Activated CD8-positive, alpha-beta memory T cell treated with anti-CD3 and anti-CD28 coated beads for 48 hours (primary cell): ENCODE results near the gene KIAA1549.

ENCODE experiments used
- DNase-seq, 3 experiments: peaks; one replicate each; pipeline ENCODE4 v3.0.0-alpha.2; 2020; ENCODE audit warnings: low read depth in 2 of 3, low spot score in 2 of 3

KIAA1549 gene

DNA sequence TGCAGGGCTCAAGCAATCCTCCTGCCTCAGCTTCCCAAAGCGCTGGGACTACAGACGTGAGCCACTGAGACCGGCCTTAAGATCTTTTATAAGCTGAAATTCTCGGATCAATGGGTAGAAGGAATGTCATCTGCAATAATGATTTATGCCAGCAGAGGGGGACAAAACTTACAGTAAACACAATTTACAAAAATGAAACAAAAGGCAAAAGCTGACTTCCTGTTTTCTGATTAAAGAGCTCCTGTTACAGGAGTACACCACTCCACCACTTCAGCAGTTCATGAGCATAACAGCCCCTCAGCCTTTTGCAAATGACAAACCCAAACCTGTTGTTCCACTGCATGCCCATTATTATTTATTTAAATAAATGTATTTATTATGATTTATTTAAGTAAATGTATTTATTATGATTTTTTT is 94.7 kb downstream of the KIAA1549 start:
- peak in 1 of 3 experiments; percentile 20 for DNase-seq

DNA sequence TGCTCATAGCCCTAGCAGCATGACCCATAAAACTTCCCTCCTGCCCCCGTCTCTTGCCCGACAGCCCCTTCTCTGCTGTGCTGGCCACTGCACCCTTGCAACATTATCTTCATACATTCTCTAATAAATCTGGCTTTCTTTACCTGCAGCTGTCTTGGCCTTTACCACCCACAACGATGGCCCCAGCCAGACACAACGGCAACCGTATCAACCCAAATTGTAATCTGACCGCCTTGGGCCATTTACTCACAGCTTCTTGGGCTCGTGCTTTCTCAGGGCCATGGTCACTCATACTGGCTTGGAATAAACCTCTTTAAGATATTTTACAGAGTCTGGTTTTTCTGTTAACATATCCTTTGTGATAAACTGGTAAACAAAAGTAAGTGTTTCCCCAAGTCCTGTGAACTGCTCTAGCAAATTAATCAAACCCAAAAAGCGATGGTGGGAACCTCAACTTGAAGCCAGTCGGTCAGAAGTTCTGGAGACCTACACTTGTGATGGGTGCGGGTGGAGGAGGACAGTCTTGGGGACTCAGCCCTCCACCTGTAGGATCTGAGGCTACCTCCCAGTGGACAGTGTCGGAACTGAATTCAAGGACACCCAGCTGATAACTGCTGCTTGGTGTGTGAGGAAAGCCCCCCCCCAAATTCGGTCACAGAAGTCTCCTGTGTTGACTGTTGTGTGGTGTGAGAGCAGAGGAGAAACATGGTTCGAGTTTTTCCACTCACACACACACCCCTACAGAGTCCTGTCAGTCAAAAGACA is 95.6 kb downstream of the KIAA1549 start:
- no peak for DNase-seq

DNA sequence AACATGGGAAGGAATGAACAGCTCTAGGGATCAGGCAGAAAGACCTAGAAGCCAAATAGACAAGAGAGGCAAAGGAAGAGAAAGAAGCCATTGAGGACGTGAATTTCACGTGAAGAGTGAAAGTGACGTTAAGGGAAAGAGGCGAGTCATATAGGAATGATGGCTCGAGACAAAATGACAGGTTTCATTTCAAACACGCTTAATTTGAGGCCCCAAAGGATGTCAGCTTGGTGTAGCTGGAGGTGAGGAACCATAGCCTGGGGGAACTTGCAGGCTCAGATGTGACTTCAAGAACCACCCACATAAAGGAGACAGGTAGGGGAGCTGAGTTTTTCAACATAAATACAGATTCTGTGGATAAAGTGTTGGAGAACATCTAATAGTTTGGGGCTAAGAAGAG is 98.9 kb downstream of the KIAA1549 start:
- DNase-seq = no peak

DNA sequence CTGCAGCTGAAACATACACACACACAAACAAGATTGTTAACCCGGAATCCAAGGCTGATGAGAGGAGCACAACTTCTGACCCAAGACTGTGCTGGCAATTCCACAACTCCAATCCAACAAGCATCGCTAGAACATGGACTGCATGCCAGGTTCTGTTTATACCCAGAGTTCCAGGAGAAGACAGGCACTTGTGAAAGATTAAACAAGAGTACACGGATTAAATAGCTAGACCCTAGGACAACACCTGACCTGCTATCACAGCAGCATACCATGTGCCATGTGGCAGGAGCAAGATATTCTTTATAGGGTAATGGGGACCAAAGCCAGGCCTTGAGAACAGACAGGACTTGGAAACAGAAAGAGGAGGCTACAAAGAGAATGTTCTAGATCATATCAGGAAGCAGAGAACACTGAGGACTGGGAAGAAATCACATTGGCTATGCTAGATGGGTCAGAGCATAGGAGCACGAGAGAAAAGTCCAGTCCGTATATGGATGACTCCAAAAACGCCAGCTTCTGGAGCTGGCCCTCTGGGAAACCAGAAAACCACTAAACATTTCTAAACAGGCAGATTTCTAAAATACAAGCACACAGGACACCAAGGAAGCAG is 99.5 kb downstream of the KIAA1549 start:
- DNase-seq = no peak

DNA sequence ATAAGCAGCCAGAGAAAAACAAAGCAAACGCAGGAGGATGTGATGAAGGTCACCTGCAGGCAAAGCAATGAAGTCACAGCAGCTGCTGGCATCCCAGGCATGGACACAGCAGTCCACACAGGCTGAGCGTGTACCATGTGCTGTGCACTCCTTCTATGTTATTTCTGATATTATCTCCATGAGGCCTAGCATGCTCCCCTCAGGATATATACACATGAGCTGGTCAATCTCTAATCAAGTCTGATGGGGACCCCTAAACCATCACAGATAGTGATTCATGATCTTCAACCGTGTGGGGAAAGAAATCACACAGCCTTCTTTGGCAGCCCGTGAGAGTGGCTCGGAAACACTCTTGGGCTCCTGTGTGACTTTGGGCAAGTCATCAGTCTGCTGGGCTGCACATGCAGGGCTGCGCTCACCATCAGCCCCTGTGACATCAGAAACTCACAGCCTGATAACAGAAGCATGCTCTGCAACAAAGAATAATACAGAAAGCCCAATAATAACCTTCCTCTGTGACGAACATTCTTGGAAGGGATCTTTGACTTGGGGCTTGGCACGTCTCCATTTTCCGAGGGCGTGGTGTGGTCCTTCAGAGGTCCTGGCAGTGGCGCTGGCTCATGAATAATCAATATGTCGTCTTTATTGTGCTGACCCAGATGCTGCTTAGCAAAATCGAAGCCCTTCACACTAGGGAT is 100.2 kb downstream of the KIAA1549 start:
- DNase-seq = no peak

DNA sequence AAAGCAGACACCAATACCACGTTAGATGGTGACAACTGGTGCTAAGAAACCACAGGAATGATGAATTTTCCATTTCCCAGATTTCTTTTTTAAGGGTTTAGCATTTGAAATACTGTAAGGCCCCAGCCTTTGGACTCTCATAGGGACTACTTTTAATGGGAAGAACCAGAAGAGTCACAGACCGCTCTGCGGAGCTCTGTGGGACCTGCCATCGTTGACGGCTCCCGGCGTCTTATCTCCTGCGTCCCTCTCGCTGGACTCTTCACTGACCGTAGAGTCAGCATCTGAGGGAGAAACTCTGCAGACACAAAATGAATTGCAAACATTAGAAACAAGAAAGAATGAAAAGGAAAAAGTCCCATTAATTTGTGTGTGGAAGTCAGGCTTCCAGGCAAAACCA is 101.8 kb downstream of the KIAA1549 start:
- no peak for DNase-seq

DNA sequence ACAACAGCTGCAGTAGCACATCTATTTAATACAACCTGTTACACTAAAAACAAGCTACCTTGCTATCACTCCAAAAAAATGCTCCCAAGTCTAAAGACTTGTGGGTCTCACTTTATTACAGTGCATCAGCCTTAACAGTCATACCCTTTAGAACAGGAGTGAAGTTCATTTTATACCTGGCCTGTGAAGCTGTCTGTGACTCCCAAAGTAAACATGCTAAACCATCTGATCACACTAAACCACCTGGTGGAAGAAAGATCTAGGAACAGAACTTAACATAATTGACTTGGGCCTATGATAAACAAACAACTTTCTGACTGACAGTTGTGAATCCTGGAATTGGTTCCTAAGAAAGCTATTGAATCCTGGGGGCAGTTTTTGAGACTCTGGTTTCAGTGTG is 102.3 kb downstream of the KIAA1549 start:
- DNase-seq = no peak

DNA sequence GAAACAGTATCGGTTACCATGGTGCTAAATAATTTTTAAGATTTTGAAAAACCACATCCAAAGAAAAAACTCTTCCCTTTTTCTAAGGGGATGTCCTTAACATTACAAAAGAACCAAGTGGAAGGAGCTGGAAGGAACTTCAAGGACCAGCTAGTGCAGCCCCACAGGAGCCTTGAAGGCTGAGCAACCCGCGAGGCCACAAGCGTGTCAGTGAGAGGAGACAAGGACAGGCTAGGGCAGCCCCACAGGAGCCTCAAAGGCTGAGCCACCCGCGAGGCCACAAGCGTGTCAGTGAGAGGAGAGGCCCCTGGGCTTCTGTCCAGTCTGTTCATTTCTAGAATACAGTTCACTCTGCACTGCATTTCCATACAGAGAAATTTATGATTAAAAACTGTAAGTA is 103.1 kb downstream of the KIAA1549 start:
- DNase-seq = no peak

DNA sequence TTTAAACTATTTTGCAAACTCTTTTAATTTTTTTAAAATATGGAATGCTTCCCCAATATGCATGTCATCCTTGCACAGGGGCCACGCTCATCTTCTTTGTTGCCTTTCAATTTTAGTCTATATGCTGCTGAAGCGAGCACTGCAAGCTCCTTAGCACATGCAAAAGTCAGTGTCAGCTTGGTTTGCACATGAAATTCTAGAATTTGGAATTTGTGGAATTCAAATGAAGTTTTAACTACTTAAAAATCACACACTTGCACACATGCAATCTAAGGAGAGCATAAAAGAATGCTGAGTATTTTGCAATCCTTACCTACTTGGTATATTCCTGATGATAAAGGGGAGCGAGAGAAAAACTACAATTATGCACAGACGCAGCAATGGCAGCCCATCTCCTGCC is 104.9 kb downstream of the KIAA1549 start:
- no peak for DNase-seq

DNA sequence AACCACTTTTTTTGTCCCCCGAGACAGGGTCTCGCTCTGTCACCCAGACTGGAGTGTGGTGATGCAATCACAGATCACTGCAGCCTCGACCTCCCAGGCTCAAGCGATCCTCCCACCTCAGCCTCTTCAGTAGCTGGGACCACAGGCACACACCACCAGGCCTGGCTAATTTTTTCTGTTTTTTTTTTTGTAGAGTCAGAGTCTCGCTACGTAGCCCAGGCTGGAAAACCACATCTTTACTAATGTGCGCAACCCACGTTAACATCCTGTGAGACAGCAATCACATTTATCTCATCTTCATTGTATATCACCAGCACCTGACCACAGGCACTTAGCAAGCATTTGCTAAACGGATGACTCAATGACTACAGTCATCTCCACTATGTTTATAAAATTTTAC is 105.4 kb downstream of the KIAA1549 start:
- peak in 2 of 3 experiments; percentile 25 to 29 for DNase-seq

DNA sequence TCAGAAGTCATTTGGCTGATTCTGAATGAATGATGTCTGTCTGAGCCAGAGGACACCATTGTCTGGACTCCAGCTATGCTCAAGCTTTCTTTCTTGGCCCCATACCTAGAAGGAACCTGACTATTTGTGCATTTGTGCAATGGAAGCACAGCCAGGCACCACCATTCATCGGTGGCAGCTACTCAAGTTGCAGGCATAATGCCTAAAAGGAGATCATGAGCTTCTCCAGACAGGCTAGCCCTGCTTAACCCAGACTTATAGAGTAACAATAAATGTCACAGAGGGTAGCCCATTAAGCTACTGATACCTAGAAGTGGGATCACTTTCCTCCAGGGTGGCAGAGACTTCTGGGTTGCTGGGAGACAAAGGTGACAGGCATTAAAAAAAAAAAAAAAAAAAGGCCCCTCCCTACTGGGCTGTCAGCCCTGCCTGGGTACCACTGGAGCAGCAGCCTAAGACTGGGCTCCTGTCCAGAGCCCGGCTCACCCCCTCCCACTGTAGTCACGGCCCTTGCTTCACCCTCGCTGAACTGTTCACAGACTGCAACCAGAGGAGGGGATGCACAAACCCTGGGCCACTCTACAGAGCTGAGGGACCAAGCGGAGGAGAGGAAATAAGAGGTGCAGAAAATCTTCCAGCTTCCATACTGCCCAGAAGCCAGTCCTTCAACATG is 107.8 kb downstream of the KIAA1549 start:
- DNase-seq = no peak

DNA sequence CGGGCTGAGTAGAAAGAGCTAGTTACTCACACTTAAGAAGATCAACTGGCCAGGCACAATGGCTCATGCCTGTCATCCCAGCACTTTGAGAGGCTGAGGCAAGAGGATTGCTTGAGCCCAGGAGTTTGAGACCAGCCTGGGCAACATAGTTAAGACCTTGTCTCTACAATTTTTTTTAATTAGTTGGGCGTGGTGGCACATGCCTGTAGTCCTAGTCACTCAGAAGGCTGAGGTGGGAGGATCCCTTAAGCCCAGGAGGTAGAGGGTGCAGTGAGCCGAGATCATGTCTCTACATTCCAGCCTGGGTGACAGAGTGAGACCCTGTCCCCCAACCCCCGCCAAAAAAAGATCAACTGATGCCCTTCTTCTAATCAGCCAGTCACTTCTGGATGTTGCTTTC is 108.6 kb downstream of the KIAA1549 start:
- no peak for DNase-seq

DNA sequence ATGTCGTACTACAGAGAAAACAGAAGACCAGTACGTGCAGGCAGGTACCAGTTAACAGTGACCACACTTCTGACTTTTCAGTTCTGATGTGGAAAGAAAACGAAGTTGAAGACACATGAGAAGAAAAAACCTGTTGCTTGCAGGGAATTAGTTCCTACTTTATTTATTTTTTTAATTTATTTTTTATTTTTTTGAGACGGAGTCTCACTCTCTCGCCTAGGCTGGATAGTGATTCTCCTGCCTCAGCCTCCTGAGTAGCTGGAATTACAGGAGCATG is 109.4 kb downstream of the KIAA1549 start:
- DNase-seq = no peak

DNA sequence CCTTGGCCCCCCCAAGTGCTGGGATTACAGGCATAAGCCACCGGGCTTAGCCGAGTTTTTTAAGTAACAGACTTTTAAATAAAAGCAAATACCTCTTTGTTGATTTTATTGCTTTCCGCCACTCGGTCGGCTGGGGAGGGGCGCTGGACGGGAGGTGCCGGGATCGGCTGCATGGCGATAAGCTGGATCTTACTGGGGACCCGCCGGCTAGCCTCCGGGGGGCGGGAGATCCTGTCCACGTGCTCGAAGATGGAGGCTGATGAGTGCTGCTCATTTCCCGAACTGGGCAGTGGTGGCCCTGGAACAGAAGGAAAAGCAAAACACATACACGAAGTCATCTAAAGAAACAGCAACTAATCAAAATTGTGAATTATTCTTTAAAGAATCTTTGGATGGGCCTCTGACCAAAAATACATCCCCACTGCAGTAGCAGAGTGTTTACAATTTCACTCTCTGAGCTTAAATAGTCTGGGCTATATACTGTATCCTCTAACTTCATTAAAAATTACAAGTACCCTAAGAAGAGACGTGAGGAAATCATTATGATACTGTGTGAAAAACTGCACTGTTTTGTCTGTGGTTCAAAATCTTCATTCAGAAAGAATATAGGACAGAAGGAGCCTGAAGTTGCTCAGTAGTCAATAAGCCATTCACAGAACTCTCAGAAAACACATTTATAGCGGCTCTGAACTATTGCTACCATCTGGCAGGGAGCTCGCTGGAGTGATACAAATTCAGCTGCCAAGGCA is 110.0 kb downstream of the KIAA1549 start:
- DNase-seq = no peak

DNA sequence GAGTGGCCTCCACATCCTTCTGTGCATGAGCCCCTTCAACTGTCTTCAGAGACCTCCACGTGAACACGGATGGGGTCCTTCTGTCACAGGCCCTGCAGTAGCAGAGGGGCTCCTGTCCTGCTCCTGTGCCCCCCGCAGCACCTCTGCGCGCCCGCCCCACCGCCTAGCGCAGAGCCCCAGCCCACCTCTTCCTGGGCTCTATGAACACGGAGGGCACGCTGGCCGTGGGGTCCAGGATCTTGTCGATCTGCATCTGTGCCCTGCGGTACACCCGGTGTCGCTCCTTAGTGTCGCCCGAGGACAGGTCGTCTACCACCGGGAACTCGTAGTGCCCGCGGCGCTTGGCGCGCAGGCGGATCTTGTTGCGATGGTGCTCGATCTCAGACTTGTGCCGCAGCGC is 111.8 kb downstream of the KIAA1549 start:
- no peak for DNase-seq

DNA sequence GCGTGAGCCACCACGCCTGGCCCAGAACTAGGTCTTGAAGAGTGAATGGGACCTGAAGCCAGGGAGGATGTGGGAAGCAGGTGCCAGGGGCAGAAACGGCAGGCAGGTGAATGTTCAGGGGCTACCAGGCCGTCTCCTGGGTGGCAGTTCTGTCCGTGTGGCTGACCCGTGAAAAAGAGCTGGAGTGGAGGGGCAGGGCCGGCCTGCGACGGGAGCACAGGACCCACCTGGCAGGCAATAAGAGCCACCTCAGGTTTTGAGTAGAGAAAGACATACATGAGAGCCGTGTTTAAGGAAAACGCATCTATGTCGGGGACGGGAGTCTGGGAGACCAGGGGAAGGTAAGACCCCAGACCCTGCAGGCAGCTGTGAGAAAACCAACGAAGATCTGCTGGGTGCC is 112.5 kb downstream of the KIAA1549 start:
- no peak for DNase-seq

DNA sequence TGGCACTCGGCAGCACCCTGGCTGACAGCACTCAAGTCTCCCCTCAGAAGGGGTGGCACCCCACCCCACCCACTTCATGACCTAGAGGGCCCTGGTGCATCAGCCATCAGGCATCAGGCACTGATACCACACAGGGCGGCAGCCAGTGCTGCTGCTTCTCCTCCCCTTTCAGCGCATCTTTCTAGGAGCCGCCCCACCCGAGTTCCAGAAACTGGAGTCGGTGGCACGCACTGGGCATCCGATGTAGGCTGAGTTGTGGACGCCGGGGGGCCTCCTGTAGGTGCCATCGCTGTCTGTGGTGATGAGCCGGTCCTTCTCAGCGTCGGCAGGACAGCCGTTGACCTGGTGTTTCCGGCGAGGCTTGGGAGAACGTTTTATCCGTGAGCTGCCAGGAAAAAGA is 113.4 kb downstream of the KIAA1549 start:
- DNase-seq = no peak

DNA sequence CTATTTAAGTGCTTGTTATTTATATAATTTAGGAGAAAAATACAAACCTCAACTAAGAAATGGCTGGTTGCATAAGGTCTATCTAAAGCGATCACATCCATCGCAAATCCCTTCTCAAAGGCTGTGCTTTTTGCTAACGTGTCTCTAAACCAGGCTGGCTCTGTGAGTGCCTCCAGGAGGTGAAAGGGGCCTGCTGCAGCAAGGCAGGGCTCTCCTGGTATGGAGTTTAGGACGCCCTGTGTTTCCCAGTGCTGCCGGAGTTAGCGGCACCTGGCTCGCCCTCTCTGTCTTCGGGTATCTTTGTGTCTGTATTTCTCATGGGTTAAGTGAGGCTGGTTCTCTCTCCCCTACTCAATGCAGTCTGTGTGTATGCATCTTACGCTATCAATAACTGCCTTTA is 114.8 kb downstream of the KIAA1549 start:
- no peak for DNase-seq

DNA sequence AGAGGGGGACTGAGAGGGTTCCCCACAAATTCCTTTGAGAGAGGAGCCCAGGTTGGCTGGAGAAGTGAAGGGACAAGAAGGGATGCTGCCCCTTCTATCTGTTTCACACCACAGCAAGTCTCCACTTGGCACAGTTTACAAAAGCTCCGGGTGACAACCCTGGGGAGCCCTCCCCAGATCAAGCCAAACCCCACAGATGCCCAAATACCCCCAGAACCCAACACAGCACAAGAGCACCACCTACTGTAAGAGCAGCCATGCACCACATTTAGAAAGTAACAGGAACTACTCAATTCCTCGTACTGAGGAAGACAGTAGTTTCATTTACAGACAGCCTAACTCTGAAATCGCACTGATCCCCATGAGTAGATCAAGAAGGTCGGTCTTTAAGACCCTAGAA is 115.3 kb downstream of the KIAA1549 start:
- DNase-seq = no peak

DNA sequence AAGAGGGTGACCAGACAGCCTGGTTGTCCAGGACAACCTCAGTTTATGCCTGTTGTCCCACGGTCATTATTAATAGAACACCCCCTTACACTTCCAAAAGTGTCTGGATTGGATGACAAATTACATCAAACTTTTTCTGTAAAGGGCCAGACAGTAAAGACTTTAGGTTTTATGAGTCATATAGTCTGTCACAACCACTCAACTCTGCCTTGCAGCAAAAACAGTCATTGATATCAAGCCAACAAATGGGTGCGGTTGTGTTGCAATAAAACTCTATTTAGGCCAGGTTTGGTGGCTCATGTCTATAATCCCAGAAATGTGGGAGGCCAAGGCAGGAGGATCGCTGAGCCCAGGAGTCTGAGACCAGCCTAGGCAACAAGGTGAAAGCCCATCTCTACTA is 116.5 kb downstream of the KIAA1549 start:
- no peak for DNase-seq

DNA sequence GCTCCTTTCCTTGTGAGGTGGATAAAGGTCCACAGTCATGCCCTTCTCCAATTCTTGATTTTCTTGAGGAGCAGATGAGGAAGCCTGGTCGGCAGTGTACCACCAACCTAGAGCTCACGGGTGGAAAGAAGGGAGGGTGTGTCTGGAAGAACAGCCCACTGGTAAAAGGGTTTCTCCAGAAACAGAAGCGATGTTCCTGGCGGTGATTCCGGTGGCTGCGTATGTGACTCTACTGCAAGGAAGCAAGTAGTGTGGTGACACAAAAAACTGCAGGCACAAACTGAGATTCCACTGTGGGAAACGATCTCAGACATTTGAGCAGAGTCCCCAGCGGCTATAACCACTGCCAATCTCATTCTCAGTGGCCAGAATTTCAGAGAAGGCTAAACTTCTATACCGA is 117.3 kb downstream of the KIAA1549 start:
- no peak for DNase-seq
